ENCODE measurements around the gene CDH13.

GRCh38 chr16:82668094-82668493, 41.3 kb downstream of the CDH13 start:
- TF ChIP-seq, protein P1, sequence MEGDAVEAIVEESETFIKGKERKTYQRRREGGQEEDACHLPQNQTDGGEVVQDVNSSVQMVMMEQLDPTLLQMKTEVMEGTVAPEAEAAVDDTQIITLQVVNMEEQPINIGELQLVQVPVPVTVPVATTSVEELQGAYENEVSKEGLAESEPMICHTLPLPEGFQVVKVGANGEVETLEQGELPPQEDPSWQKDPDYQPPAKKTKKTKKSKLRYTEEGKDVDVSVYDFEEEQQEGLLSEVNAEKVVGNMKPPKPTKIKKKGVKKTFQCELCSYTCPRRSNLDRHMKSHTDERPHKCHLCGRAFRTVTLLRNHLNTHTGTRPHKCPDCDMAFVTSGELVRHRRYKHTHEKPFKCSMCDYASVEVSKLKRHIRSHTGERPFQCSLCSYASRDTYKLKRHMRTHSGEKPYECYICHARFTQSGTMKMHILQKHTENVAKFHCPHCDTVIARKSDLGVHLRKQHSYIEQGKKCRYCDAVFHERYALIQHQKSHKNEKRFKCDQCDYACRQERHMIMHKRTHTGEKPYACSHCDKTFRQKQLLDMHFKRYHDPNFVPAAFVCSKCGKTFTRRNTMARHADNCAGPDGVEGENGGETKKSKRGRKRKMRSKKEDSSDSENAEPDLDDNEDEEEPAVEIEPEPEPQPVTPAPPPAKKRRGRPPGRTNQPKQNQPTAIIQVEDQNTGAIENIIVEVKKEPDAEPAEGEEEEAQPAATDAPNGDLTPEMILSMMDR (IDR thresholded peaks at IDR 0.05; ENCODE audit: low read length) = no peak
- TF ChIP-seq EZH2 (optimal IDR thresholded peaks at IDR 0.05; ENCODE audit: low read depth, low read length) = no peak
- TF ChIP-seq EZH2phosphoT487 (IDR thresholded peaks at IDR 0.05; ENCODE audit: low read length) = no peak
